Stomach (tissue), 9 donors: ENCODE results near the gene ADAM30. TPM values are rescaled to one million over a fixed set of nuclear protein-coding genes. Genes with fewer than 3 reads are reported as not detected.

Source experiments
- DNase-seq, 2 donors: peaks; one replicate each; pipeline versions ENCODE4 v3.0.0 to v3.0.0-alpha.2; 2013 to 2019
- H3K27ac ChIP-seq, 5 donors: fragments of 200-600 bp in 4 of 5; sonication (generic) in 4 of 5; one replicate each; pipeline ENCODE4 v1.5.1; 2013 to 2019; ENCODE audit warnings: mild to moderate bottlenecking in 1 of 5, moderate library complexity in 1 of 5
- H3K27me3 ChIP-seq, 3 donors: fragments of 200-600 bp; sonication (generic); one replicate each; pipeline ENCODE4 v1.5.1; 2017 to 2019; ENCODE audit warnings: mixed run types in 1 of 3
- H3K36me3 ChIP-seq, 4 donors: fragments of 200-600 bp; sonication (generic); 1 replicate in 3 of 4; 2 replicates in 1 of 4; pipeline ENCODE4 v1.5.1; 2016 to 2019
- H3K4me1 ChIP-seq, 4 donors: fragments of 200-600 bp; sonication (generic); one replicate each; pipeline ENCODE4 v1.5.1; 2016 to 2019
- H3K4me3 ChIP-seq, 4 donors: fragments of 200-600 bp; sonication (generic) in 3 of 4; one replicate each; pipeline ENCODE4 v1.5.1; 2016 to 2019; ENCODE audit warnings: mild to moderate bottlenecking in 1 of 4
- H3K9me3 ChIP-seq, 4 donors: fragments of 200-600 bp; sonication (generic); one replicate each; pipeline ENCODE4 v1.5.1; 2016 to 2019
- EP300 ChIP-seq: sonication (generic); formaldehyde crosslinking; IDR thresholded peaks from one replicate; pipeline ENCODE4 v1.6.1; 2017; ENCODE audit warnings: antibody characterized with exemption
- POLR2A ChIP-seq, 4 donors: fragments of 450-650 bp; IDR thresholded peaks; one replicate each; pipeline ENCODE4 v1.6.1; 2016; ENCODE audit warnings: antibody characterized with exemption in 4 of 4, control low read depth in 2 of 4, mild to moderate bottlenecking in 1 of 4, moderate library complexity in 1 of 4
- POLR2AphosphoS5 ChIP-seq, 3 donors: sonication (generic); formaldehyde crosslinking; IDR thresholded peaks; one replicate each; pipeline ENCODE4 v1.6.1; 2016; ENCODE audit warnings: antibody characterized with exemption in 3 of 3
- WGBS, 5 donors: extraction: QIAGEN DNeasy Blood & Tissue Kit in 3 of 5; methylation state at CpG; one replicate each; pipeline versions ENCODE4 v1.1.5 to v1.1.7; 2013 to 2018; 5-methylcytosine and 5-hydroxymethylcytosine counted together
- intact Hi-C: fragments of 100-400 bp; cut with DNase I; formaldehyde crosslinking; loops from one replicate; pipeline ENCODE4 v1.15.1; 2023; ENCODE audit warnings: low total_unique reads
- polyA plus RNA-seq, 3 donors: library from polyadenylated mRNA; stranded (reverse); fragments of 200-250 nt; gene quantifications; one replicate each; pipeline ENCODE4 v1.2.3, GENCODE V29; 2013
- total RNA-seq, 5 donors: library from RNA; depleted of rRNA; stranded (reverse); fragments of >200 nt; gene quantifications; one replicate each; pipeline versions ENCODE4 v1.1.0 to v1.2.3, GENCODE V29; 2014 to 2016
- TF ChIP-seq, protein P1 (sequence below), 7 experiments: fragments of 450-650 bp in 4 of 7; fragments of 200-600 bp in 3 of 7; sonication (generic) in 3 of 7; IDR thresholded peaks; one replicate each; pipeline ENCODE4 v1.5.1; 2016 to 2019; ENCODE audit warnings: antibody characterized with exemption in 7 of 7, control low read depth in 2 of 7, mild to moderate bottlenecking in 1 of 7
- donor health status: healthy with polysubstance abuse.
- donor health status: Bipolar disorder and iron deficiency.
- donor health status: healthy.

Gene ADAM30
- total and polyA plus RNA-seq, 8 donors, result not detected

DNA sequence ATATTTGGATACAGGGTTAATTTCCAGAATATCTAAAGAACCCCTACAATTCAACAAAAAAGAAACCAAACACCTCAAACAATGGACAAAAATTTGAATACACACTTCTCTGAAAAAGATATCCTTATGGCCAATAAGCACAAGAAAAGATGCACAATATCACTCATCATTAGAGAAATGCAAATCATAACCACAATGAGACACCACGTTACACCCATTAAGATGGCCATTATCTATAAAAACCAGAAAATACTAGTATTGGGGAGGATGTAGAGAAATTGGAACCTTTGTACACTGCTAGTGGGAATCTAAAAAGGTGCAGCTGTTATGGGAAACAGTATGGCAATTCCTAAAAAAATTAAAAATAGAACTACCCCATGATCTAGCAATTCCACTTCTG, 4.9 kb downstream of the ADAM30 start:
- H3K4me3 ChIP-seq, result no peak overlapping the region
- WGBS, 5 donors, result 73 to 89% (median 81%) methylated on average over 1 of the region's 1 CpG

GRCh38 chr1:119888476-119888875, 7.8 kb downstream of the ADAM30 start:
- peaks cover 0 to 10% (median 4%) of the 10 kb centered on the region in 4 donors for H3K9me3 ChIP-seq
- no peak for DNase-seq
- H3K27me3 ChIP-seq, result peaks cover 0 to 3% (median 0%) of the 10 kb centered on the region in 3 donors
- H3K27ac ChIP-seq, result no peak overlapping the region
- no peaks in the 10 kb centered on the region for H3K4me1 ChIP-seq
- H3K36me3 ChIP-seq, result no peaks in the 10 kb centered on the region
- no peak for TF ChIP-seq POLR2AphosphoS5 (IDR thresholded peaks at IDR 0.05)
- no peak for TF ChIP-seq POLR2A (IDR thresholded peaks at IDR 0.05)
- TF ChIP-seq EP300, result no peak
- TF ChIP-seq, protein P1, sequence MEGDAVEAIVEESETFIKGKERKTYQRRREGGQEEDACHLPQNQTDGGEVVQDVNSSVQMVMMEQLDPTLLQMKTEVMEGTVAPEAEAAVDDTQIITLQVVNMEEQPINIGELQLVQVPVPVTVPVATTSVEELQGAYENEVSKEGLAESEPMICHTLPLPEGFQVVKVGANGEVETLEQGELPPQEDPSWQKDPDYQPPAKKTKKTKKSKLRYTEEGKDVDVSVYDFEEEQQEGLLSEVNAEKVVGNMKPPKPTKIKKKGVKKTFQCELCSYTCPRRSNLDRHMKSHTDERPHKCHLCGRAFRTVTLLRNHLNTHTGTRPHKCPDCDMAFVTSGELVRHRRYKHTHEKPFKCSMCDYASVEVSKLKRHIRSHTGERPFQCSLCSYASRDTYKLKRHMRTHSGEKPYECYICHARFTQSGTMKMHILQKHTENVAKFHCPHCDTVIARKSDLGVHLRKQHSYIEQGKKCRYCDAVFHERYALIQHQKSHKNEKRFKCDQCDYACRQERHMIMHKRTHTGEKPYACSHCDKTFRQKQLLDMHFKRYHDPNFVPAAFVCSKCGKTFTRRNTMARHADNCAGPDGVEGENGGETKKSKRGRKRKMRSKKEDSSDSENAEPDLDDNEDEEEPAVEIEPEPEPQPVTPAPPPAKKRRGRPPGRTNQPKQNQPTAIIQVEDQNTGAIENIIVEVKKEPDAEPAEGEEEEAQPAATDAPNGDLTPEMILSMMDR (IDR thresholded peaks at IDR 0.05), result no peak
- intact Hi-C loops, result no loop called here
- no peak overlapping the region for H3K4me3 ChIP-seq

More for the DNA sequence above, 4.9 kb downstream of the ADAM30 start:
- Histone ChIP-seq H3K4me1 (no peaks in the 10 kb centered on the region), H3K36me3 (no peaks in the 10 kb centered on the region), H3K27ac (no peak overlapping the region), H3K9me3 (peaks cover 0 to 10% (median 4%) of the 10 kb centered on the region in 4 donors), H3K27me3 (peaks cover 0 to 7% (median 0%) of the 10 kb centered on the region in 3 donors)
- intact Hi-C loops, result no loop called here
- TF ChIP-seq, protein P1 (IDR thresholded peaks at IDR 0.05), result no peak
- no peak for TF ChIP-seq POLR2A (IDR thresholded peaks at IDR 0.05)
- TF ChIP-seq EP300, result no peak
- no peak for TF ChIP-seq POLR2AphosphoS5 (IDR thresholded peaks at IDR 0.05)
- DNase-seq, result no peak

DNA sequence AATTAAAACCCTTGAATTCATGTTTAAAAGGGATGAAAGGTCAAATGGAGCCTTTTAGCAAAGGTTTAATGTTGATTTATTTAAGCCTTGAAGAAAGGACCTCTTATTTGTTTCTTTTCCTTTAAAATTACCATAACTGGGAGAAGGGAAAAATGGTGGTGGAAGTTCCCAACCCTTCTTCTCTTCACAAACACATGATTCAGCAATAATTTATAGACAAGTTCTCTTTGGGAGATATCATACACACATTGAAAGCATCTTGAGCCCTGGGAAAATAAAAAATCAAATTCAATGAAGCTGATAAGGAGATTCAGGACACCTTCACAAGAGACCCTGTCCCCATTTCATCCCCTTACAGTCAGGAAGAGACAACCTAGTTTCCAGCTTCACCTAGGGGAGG, 8.9 kb downstream of the ADAM30 start:
- H3K27me3 ChIP-seq, result peaks cover 0 to 3% (median 0%) of the 10 kb centered on the region in 3 donors
- no peak overlapping the region for H3K27ac ChIP-seq
- H3K36me3 ChIP-seq, result no peaks in the 10 kb centered on the region
- no peaks in the 10 kb centered on the region for H3K4me1 ChIP-seq
- H3K4me3 ChIP-seq, result no peak overlapping the region
- peaks cover 0 to 10% (median 4%) of the 10 kb centered on the region in 4 donors for H3K9me3 ChIP-seq
- intact Hi-C loops, result no loop called here
- no peak for DNase-seq
- TF ChIP-seq, protein P1 (IDR thresholded peaks at IDR 0.05), result no peak
- TF ChIP-seq POLR2A (IDR thresholded peaks at IDR 0.05) (no peak), POLR2AphosphoS5 (IDR thresholded peaks at IDR 0.05) (no peak), EP300 (no peak)

DNA sequence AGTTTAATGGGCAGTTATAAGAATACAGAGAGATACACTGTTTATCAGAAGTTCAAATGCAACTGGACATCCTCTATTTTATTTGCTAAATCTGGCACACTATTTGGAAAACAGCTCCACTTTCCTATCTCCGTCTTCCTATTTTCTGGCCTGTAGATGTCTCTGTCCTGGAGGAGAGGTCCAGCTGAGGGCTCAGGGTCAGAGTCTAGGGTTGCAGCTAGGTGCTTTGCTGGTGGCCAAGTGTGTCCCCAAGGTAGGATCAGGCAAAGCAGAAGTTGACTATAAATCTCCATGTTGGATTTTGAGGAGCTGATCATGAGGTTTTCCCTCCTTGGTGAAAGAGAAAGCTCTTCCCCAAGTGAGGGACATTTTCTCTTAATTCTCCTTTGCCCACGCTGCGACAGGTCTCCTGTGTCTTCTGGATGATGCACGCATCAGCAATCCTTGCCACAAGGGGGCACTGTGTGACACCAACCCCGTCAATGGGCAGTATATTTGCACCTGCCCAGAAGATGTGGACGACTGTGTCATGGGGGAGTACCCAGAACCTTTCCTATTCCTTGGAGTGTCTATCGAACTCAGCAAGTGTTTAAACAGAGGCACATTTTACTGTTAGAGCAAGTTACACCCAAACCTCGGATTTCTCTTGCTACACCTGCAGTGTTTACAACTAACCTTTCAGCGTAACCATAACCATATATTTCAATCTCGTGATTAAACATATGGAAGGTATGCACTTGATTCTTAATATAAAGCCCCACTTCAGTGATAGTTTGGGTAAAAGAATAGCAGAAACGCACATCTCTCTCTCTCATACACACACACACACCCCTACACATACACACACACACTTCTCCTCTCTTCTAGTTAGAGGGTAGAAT, 10.2 kb downstream of the ADAM30 start:
- DNase-seq, result peak; percentile 46 to 74
- intact Hi-C loops, result no loop called here

More for the DNA sequence above, 10.2 kb downstream of the ADAM30 start:
- Histone ChIP-seq H3K27me3 (peaks cover 0 to 3% (median 0%) of the 10 kb centered on the region in 3 donors), H3K36me3 (no peaks in the 10 kb centered on the region), H3K4me3 (no peak overlapping the region), H3K9me3 (peaks cover 0 to 10% (median 4%) of the 10 kb centered on the region in 4 donors), H3K4me1 (no peaks in the 10 kb centered on the region), H3K27ac (no peak overlapping the region)
- TF ChIP-seq, protein P1 (IDR thresholded peaks at IDR 0.05), result peak in 5 of 7 experiments; percentile 20 to 70 (median 60)
- TF ChIP-seq POLR2A (IDR thresholded peaks at IDR 0.05), result no peak
- 55 to 60% (median 58%) methylated on average over 11 of the region's 11 CpGs for WGBS, 5 donors
